Natural killer cell (primary cell): ENCODE results near the gene ANXA2. TPM values are rescaled to one million over a fixed set of nuclear protein-coding genes. Genes with fewer than 3 reads are reported as not detected.

ENCODE experiments used
- ATAC-seq, 3 donors: fragments of 150-1000 bp in 2 of 3; fragments of 200-7000 bp in 1 of 3; cut with Tn5 transposase; 1 replicate in 1 of 3; 2 replicates in 2 of 3; pipeline ENCODE4 v1.10.0; 2021; ENCODE audit warnings: mild to moderate bottlenecking in 2 of 3, moderate library complexity in 2 of 3
- DNase-seq, 2 donors: peaks; one replicate each; pipeline versions ENCODE4 v3.0.0 to v3.0.0-alpha.2; 2013 to 2021; ENCODE audit warnings: mixed read lengths in 1 of 2
- H3K27ac ChIP-seq: one replicate; pipeline ENCODE4 v1.5.1; 2013; ENCODE audit warnings: mild to moderate bottlenecking, low read length
- H3K27me3 ChIP-seq: one replicate; pipeline ENCODE4 v1.6.1; 2013; ENCODE audit warnings: low read length; ENCODE audit not compliant: control insufficient read depth, insufficient read depth
- H3K36me3 ChIP-seq: one replicate; pipeline ENCODE4 v1.6.1; 2013; ENCODE audit warnings: low read length; ENCODE audit not compliant: control insufficient read depth, insufficient read depth
- H3K4me1 ChIP-seq: one replicate; pipeline ENCODE4 v1.6.1; 2013; ENCODE audit warnings: low read length; ENCODE audit not compliant: control insufficient read depth, insufficient read depth
- H3K4me3 ChIP-seq: one replicate; pipeline ENCODE4 v1.5.1; 2013; ENCODE audit warnings: low read length
- H3K9me3 ChIP-seq: one replicate; pipeline ENCODE4 v1.6.1; 2013; ENCODE audit warnings: low read length; ENCODE audit not compliant: control insufficient read depth, insufficient read depth
- H3K27ac Mint-ChIP-seq, 2 donors: one replicate each; pipeline ENCODE4 v1.8.0; 2022; ENCODE audit warnings: mild to moderate bottlenecking in 2 of 2, mixed read lengths in 2 of 2, moderate library complexity in 1 of 2
- H3K27me3 Mint-ChIP-seq, 2 donors: one replicate each; pipeline ENCODE4 v1.8.0; 2022; ENCODE audit warnings: low read depth in 2 of 2, mixed read lengths in 2 of 2
- H3K36me3 Mint-ChIP-seq: one replicate; pipeline ENCODE4 v1.8.0; 2022; ENCODE audit warnings: mixed read lengths
- H3K4me1 Mint-ChIP-seq, 2 donors: one replicate each; pipeline ENCODE4 v1.8.0; 2022; ENCODE audit warnings: mixed read lengths in 2 of 2
- H3K4me3 Mint-ChIP-seq: one replicate; pipeline ENCODE4 v1.8.0; 2022; ENCODE audit warnings: mild to moderate bottlenecking, moderate library complexity, mixed read lengths
- H3K9me3 Mint-ChIP-seq, 2 donors: one replicate each; pipeline ENCODE4 v1.8.0; 2022; ENCODE audit warnings: mixed read lengths in 2 of 2
- CTCF ChIP-seq: fragments of 200-600 bp; IDR thresholded peaks from one replicate; pipeline ENCODE4 v1.8.0; 2022; ENCODE audit warnings: antibody characterized with exemption
- WGBS: methylation state at CpG from one replicate; pipeline ENCODE4 v1.1.7; 2013; ENCODE audit warnings: missing lambda C conversion rate; ENCODE audit not compliant: insufficient coverage; 5-methylcytosine and 5-hydroxymethylcytosine counted together
- intact Hi-C: fragments of 100-400 bp; cut with micrococcal nuclease; formaldehyde crosslinking; loops from one replicate; pipeline ENCODE4 v1.14.2; 2022
- total RNA-seq, 4 donors: library from RNA; stranded (reverse); fragments of 120-200 nt in 1 of 4; gene quantifications; one replicate each; pipeline versions ENCODE4 v1.2.3 to v1.2.4, GENCODE V29; 2013 to 2022

The ANXA2 gene
- total RNA-seq, 3 donors from 2014 or later (not counting 1 experiment from before 2014, with no cell fraction given) = 132 to 230 (median 155) TPM

- 100% methylated on average over 4 of the region's 4 CpGs for WGBS
- TF ChIP-seq CTCF = no peak
- Mint-ChIP-seq H3K4me3 (no peak overlapping the region), H3K4me1 (no peaks in the 10 kb centered on the region), H3K9me3 (no peaks in the 10 kb centered on the region), H3K36me3 (no peaks in the 10 kb centered on the region), H3K27ac (no peak overlapping the region), H3K27me3 (peaks cover 7 to 45% of the 10 kb centered on the region in 2 donors)
- ATAC-seq (no peak), DNase-seq (no peak)
- intact Hi-C loops = no loop called here
- H3K27me3 ChIP-seq = no peaks in the 10 kb centered on the region
- H3K27ac ChIP-seq = no peak overlapping the region
- H3K4me3 ChIP-seq = no peak overlapping the region
- no peaks in the 10 kb centered on the region for H3K9me3 ChIP-seq
- no peaks in the 10 kb centered on the region for H3K4me1 ChIP-seq
- H3K36me3 ChIP-seq = no peaks in the 10 kb centered on the region
These were observed 79.4 kb downstream of the ANXA2 start for GRCh38 chr15:60318216-60318867.

- H3K27ac Mint-ChIP-seq = no peak overlapping the region
- Histone ChIP-seq H3K4me1 (no peaks in the 10 kb centered on the region), H3K27me3 (no peaks in the 10 kb centered on the region), H3K36me3 (no peaks in the 10 kb centered on the region), H3K4me3 (no peak overlapping the region), H3K9me3 (no peaks in the 10 kb centered on the region), H3K27ac (no peak overlapping the region)
- ATAC-seq = no peak
- H3K4me3 Mint-ChIP-seq = no peak overlapping the region
- no peaks in the 10 kb centered on the region for H3K9me3 Mint-ChIP-seq
- no peak for TF ChIP-seq CTCF
- H3K27me3 Mint-ChIP-seq = peaks cover 7 to 31% of the 10 kb centered on the region in 2 donors
- H3K4me1 Mint-ChIP-seq = no peaks in the 10 kb centered on the region
- no peaks in the 10 kb centered on the region for H3K36me3 Mint-ChIP-seq
- intact Hi-C loops = no loop called here
- DNase-seq = no peak
- 66% methylated on average over 4 of the region's 4 CpGs for WGBS
These were observed 80.8 kb downstream of the ANXA2 start for GRCh38 chr15:60316961-60317360.

- no peak for TF ChIP-seq CTCF
- intact Hi-C loops = no loop called here
- no peaks in the 10 kb centered on the region for H3K36me3 ChIP-seq
- peaks cover 10 to 36% of the 10 kb centered on the region in 2 donors for H3K27me3 Mint-ChIP-seq
- no peaks in the 10 kb centered on the region for H3K27me3 ChIP-seq
- DNase-seq (no peak), ATAC-seq (no peak)
- H3K4me3 Mint-ChIP-seq = no peak overlapping the region
- H3K36me3 Mint-ChIP-seq = no peaks in the 10 kb centered on the region
- H3K4me1 ChIP-seq = no peaks in the 10 kb centered on the region
- H3K4me1 Mint-ChIP-seq = no peaks in the 10 kb centered on the region
- H3K9me3 Mint-ChIP-seq = no peaks in the 10 kb centered on the region
- H3K4me3 ChIP-seq = no peak overlapping the region
- 43% methylated on average over 3 of the region's 4 CpGs for WGBS
- no peak overlapping the region for H3K27ac ChIP-seq
- H3K27ac Mint-ChIP-seq = no peak overlapping the region
- no peaks in the 10 kb centered on the region for H3K9me3 ChIP-seq
These were observed 81.9 kb downstream of the ANXA2 start for GRCh38 chr15:60315878-60316277.

- no peak for TF ChIP-seq CTCF
- Mint-ChIP-seq H3K27me3 (peaks cover 10 to 44% of the 10 kb centered on the region in 2 donors), H3K4me1 (no peaks in the 10 kb centered on the region), H3K4me3 (no peak overlapping the region), H3K27ac (no peak overlapping the region), H3K36me3 (no peaks in the 10 kb centered on the region), H3K9me3 (no peaks in the 10 kb centered on the region)
- ATAC-seq = no peak
- WGBS = 89% methylated on average over 3 of the region's 4 CpGs
- Histone ChIP-seq H3K9me3 (no peaks in the 10 kb centered on the region), H3K27me3 (no peaks in the 10 kb centered on the region), H3K36me3 (no peaks in the 10 kb centered on the region), H3K27ac (no peak overlapping the region), H3K4me3 (no peak overlapping the region), H3K4me1 (no peaks in the 10 kb centered on the region)
- no peak for DNase-seq
- intact Hi-C loops = no loop called here
These were observed 83.9 kb downstream of the ANXA2 start for GRCh38 chr15:60313906-60314305.
